GM20000 (cell line): ENCODE data around the gene GPR146.

Experiments used
- DNase-seq: peaks from one replicate; pipeline ENCODE4 v3.0.0; 2012; ENCODE audit warnings: low spot score
- CTCF ChIP-seq: IDR thresholded peaks from 2 replicates; pipeline ENCODE4 v1.5.1; 2012; ENCODE audit warnings: mild to moderate bottlenecking, control low read depth; ENCODE audit errors: extremely low read depth, missing control alignments

GPR146 gene

GRCh38 chr7:1020849-1021251, 23.5 kb upstream of the GPR146 start:
- TF ChIP-seq CTCF = no peak
- DNase-seq = no peak

GRCh38 chr7:1021366-1021765, 23.0 kb upstream of the GPR146 start:
- DNase-seq = no peak
- no peak for TF ChIP-seq CTCF

- TF ChIP-seq CTCF = no peak
- DNase-seq = no peak
Observed at GRCh38 chr7:1021931-1022330, 22.4 kb upstream of the GPR146 start.

- no peak for DNase-seq
- no peak for TF ChIP-seq CTCF
Observed at GRCh38 chr7:1022356-1022755, 22.0 kb upstream of the GPR146 start.

- no peak for TF ChIP-seq CTCF
- peak; percentile 68 for DNase-seq
Observed at GRCh38 chr7:1022801-1023465, 21.4 kb upstream of the GPR146 start.

GRCh38 chr7:1024331-1024841, 20.0 kb upstream of the GPR146 start:
- peak; percentile 93 for DNase-seq

More at GRCh38 chr7:1024331-1024841, 20.0 kb upstream of the GPR146 start:
- no peak for TF ChIP-seq CTCF
